NCI-H2196 treated with DMSO at 0.1 percent for 48 hours (cell line): ENCODE results near the gene SH3D21.

Source experiments
- DNase-seq: peaks from one replicate; lab custom pipeline; 2025; ENCODE audit not compliant: unreplicated experiment; lab: John Stamatoyannopoulos, UW

The SH3D21 gene

GRCh38 chr1:36355811-36356210, 49.6 kb downstream of the SH3D21 start:
- DNase-seq = no peak

- DNase-seq = no peak
These were observed 52.4 kb downstream of the SH3D21 start for GRCh38 chr1:36358514-36359084.

- DNase-seq = no peak
These were observed 53.2 kb downstream of the SH3D21 start for GRCh38 chr1:36359383-36359782.

GRCh38 chr1:36359911-36360550, 53.9 kb downstream of the SH3D21 start:
- DNase-seq = no peak

GRCh38 chr1:36365381-36365780, 59.2 kb downstream of the SH3D21 start:
- DNase-seq = no peak

- no peak for DNase-seq
These were observed 60.0 kb downstream of the SH3D21 start for GRCh38 chr1:36366091-36366661.

GRCh38 chr1:36367066-36367465, 60.9 kb downstream of the SH3D21 start:
- no peak for DNase-seq

- DNase-seq = no peak
These were observed 61.6 kb downstream of the SH3D21 start for GRCh38 chr1:36367798-36368197.

GRCh38 chr1:36369061-36369861, 63.1 kb downstream of the SH3D21 start:
- DNase-seq = peak; percentile 45
